Measurements from ENCODE around the gene HDAC4.

The HDAC4 gene

GRCh38 chr2:239329972-239330572 lies 70.7 kb downstream of the HDAC4 start:
- TF ChIP-seq EZH2phosphoT487 (IDR thresholded peaks at IDR 0.05; ENCODE audit: low read length) (no peak), EZH2 (optimal IDR thresholded peaks at IDR 0.05; ENCODE audit: low read depth, low read length) (no peak), CTCF (IDR thresholded peaks at IDR 0.05; ENCODE audit: low read length) (no peak)

GRCh38 chr2:239329284-239329971 lies 71.4 kb downstream of the HDAC4 start:
- H3K9ac ChIP-seq (ENCODE audit: low read length) = no peak overlapping the region
- peaks cover 78% of the 10 kb centered on the region for H3K79me2 ChIP-seq (ENCODE audit: low read length)
- peak overlapping the region; percentile 98; the same call in 1 of the 2 replicates for H3K27ac ChIP-seq (ENCODE audit: low read length)

More at GRCh38 chr2:239329972-239330572, 70.7 kb downstream of the HDAC4 start:
- no peak for DNase-seq
- Histone ChIP-seq H3K9ac (ENCODE audit: low read length) (no peak overlapping the region), H3K4me3 (ENCODE audit: low read length) (no peak overlapping the region), H3K79me2 (ENCODE audit: low read length) (peaks cover 74% of the 10 kb centered on the region), H2AFZ (ENCODE audit: low read length) (no peak overlapping the region), H3K4me1 (ENCODE audit: low read length) (peaks cover 33% of the 10 kb centered on the region), H3K27me3 (replicated peaks; ENCODE audit: insufficient read depth, low read length) (no peaks in the 10 kb centered on the region), H3K9me2 (replicated peaks; ENCODE audit: insufficient read depth, low read length) (no peaks in the 10 kb centered on the region), H3K36me3 (replicated peaks; ENCODE audit: insufficient read depth, low read length) (no peaks in the 10 kb centered on the region), H3K4me2 (ENCODE audit: low read depth, low read length) (no peak overlapping the region), H4K20me1 (ENCODE audit: insufficient read depth, low read length) (no peaks in the 10 kb centered on the region), H3K27ac (ENCODE audit: low read length) (no peak overlapping the region), H3K9me3 (replicated peaks; ENCODE audit: insufficient read depth, low read length) (no peaks in the 10 kb centered on the region), H3F3A (ENCODE audit: insufficient read depth, low read length) (peaks cover 34% of the 10 kb centered on the region)

GRCh38 chr2:239328351-239329191 lies 72.2 kb downstream of the HDAC4 start:
- TF ChIP-seq CTCF (IDR thresholded peaks at IDR 0.05; ENCODE audit: low read length) = no peak
- no peak for TF ChIP-seq EZH2phosphoT487 (IDR thresholded peaks at IDR 0.05; ENCODE audit: low read length)
- no peak for TF ChIP-seq EZH2 (optimal IDR thresholded peaks at IDR 0.05; ENCODE audit: low read depth, low read length)
- Histone ChIP-seq H3K27me3 (replicated peaks; ENCODE audit: insufficient read depth, low read length) (no peaks in the 10 kb centered on the region), H3K4me2 (ENCODE audit: low read depth, low read length) (peak overlapping the region; percentile 90), H2AFZ (ENCODE audit: low read length) (no peak overlapping the region), H3K9me2 (replicated peaks; ENCODE audit: insufficient read depth, low read length) (no peaks in the 10 kb centered on the region), H3K9ac (ENCODE audit: low read length) (peak overlapping the region; percentile 64; the same call in 1 of the 2 replicates), H3K79me2 (ENCODE audit: low read length) (peaks cover 79% of the 10 kb centered on the region), H3F3A (ENCODE audit: insufficient read depth, low read length) (peaks cover 34% of the 10 kb centered on the region), H3K9me3 (replicated peaks; ENCODE audit: insufficient read depth, low read length) (no peaks in the 10 kb centered on the region), H3K36me3 (replicated peaks; ENCODE audit: insufficient read depth, low read length) (no peaks in the 10 kb centered on the region), H4K20me1 (ENCODE audit: insufficient read depth, low read length) (no peaks in the 10 kb centered on the region), H3K27ac (ENCODE audit: low read length) (peak overlapping the region; percentile 98), H3K4me3 (ENCODE audit: low read length) (peak overlapping the region; percentile 43; the same call in 1 of the 2 replicates), H3K4me1 (ENCODE audit: low read length) (peaks cover 33% of the 10 kb centered on the region)
- no peak for DNase-seq

More at GRCh38 chr2:239329284-239329971, 71.4 kb downstream of the HDAC4 start:
- peaks cover 34% of the 10 kb centered on the region for H3F3A ChIP-seq (ENCODE audit: insufficient read depth, low read length)
- no peak for DNase-seq
- no peaks in the 10 kb centered on the region for H4K20me1 ChIP-seq (ENCODE audit: insufficient read depth, low read length)
- no peak overlapping the region for H3K4me3 ChIP-seq (ENCODE audit: low read length)
- no peak overlapping the region for H2AFZ ChIP-seq (ENCODE audit: low read length)
- peak overlapping the region; percentile 90; the same call in 1 of the 2 replicates for H3K4me2 ChIP-seq (ENCODE audit: low read depth, low read length)
- no peak for TF ChIP-seq CTCF (IDR thresholded peaks at IDR 0.05; ENCODE audit: low read length)
- TF ChIP-seq EZH2 (optimal IDR thresholded peaks at IDR 0.05; ENCODE audit: low read depth, low read length) = no peak
- no peak for TF ChIP-seq EZH2phosphoT487 (IDR thresholded peaks at IDR 0.05; ENCODE audit: low read length)
- peaks cover 33% of the 10 kb centered on the region for H3K4me1 ChIP-seq (ENCODE audit: low read length)
- no peaks in the 10 kb centered on the region for H3K9me3 ChIP-seq (replicated peaks; ENCODE audit: insufficient read depth, low read length)
- H3K36me3 ChIP-seq (replicated peaks; ENCODE audit: insufficient read depth, low read length) = no peaks in the 10 kb centered on the region
- H3K9me2 ChIP-seq (replicated peaks; ENCODE audit: insufficient read depth, low read length) = no peaks in the 10 kb centered on the region
- H3K27me3 ChIP-seq (replicated peaks; ENCODE audit: insufficient read depth, low read length) = no peaks in the 10 kb centered on the region
